Esophagus squamous epithelium (tissue), 4 donors: ENCODE data around the gene ZNF860.

Experiments used
- CTCF ChIP-seq, 6 experiments: fragments of 450-650 bp in 4 of 6; fragments of 200-600 bp in 2 of 6; sonication (generic) in 2 of 6; IDR thresholded peaks; one replicate each; pipeline ENCODE4 v1.5.1; 2016 to 2019; ENCODE audit warnings: antibody characterized with exemption in 6 of 6, mild to moderate bottlenecking in 4 of 6, moderate library complexity in 4 of 6
- POLR2A ChIP-seq, 4 donors: fragments of 450-650 bp; IDR thresholded peaks; one replicate each; pipeline ENCODE4 v1.6.1; 2017; ENCODE audit warnings: antibody characterized with exemption in 4 of 4, mild to moderate bottlenecking in 4 of 4, moderate library complexity in 3 of 4

GRCh38 chr3:32004113-32004765 lies 22.7 kb downstream of the ZNF860 start:
- peak in 2 of 6 experiments; percentile 12 to 33 for TF ChIP-seq CTCF (IDR thresholded peaks at IDR 0.05)
- no peak for TF ChIP-seq POLR2A (IDR thresholded peaks at IDR 0.05)
